GM12878 (cell line): ENCODE results near the gene NLGN1. TPM values are rescaled to one million over a fixed set of nuclear protein-coding genes. Genes with fewer than 3 reads are reported as not detected.

ENCODE experiments used
- ATAC-seq: fragments of 200-7000 bp; cut with Tn5 transposase; 3 replicates; pipeline ENCODE4 v1.9.1; 2020; ENCODE audit warnings: mild to moderate bottlenecking, moderate library complexity
- BruUV-seq: library from RNA; stranded (reverse); fragments of 400-500 nt; replicated peaks from 2 replicates; lab custom pipeline; 2021; lab: Mats Ljungman, UMichigan
- CTCF ChIA-PET: fragments of 300-600 bp; sonication (Branson Sonifier 250); formaldehyde crosslinking; extraction: SDS; loops from one replicate; lab custom pipeline; 2021; ENCODE audit warnings: inconsistent platforms; lab: Yijun Ruan, JAX
- POLR2A ChIA-PET: fragments of 350-600 bp; formaldehyde crosslinking; extraction: SDS; loops from one replicate; lab custom pipeline; 2021; ENCODE audit warnings: inconsistent platforms; lab: Charles Lee
- RAD21 ChIA-PET: fragments of 300-600 bp; sonication (Branson Sonifier 250); formaldehyde crosslinking; loops from one replicate; lab custom pipeline; 2023; ENCODE audit warnings: antibody characterized with exemption; ENCODE audit not compliant: unreplicated experiment; lab: Charles Lee
- SMC1A ChIA-PET: fragments of 300-600 bp; sonication (Branson Sonifier 250); formaldehyde crosslinking; loops from one replicate; lab custom pipeline; 2023; ENCODE audit not compliant: unreplicated experiment, uncharacterized antibody; lab: Charles Lee
- DNase-seq: peaks from one replicate; pipeline ENCODE4 v3.0.0-alpha.2; 2011; ENCODE audit warnings: low read depth, low spot score
- FAIRE-seq: peaks from 3 replicates; lab custom pipeline; 2011; peaks lifted over from hg19 to GRCh38; lab: Jason Lieb, UNC
- H2AFZ ChIP-seq: 2 replicates; pipeline ENCODE4 v1.6.0; 2011; ENCODE audit warnings: low read depth, low read length, control low read depth; ENCODE audit not compliant: control insufficient read depth
- H3K27ac ChIP-seq: 2 replicates; pipeline ENCODE4 v1.5.1; 2011; ENCODE audit warnings: control low read depth; ENCODE audit not compliant: control insufficient read depth, insufficient read depth
- H3K27me3 ChIP-seq, 2 experiments: replicated peaks in 1 of 2; 2 replicates each; pipeline versions ENCODE4 v1.6.0 to v1.6.1; 2011; ENCODE audit warnings: low read length in 1 of 2; ENCODE audit not compliant: control insufficient read depth in 2 of 2, insufficient read depth in 2 of 2
- H3K36me3 ChIP-seq, 2 experiments: 2 replicates each; pipeline ENCODE4 v1.5.1; 2011; ENCODE audit warnings: low read length in 1 of 2; ENCODE audit not compliant: control insufficient read depth in 2 of 2, insufficient read depth in 2 of 2
- H3K4me1 ChIP-seq: 2 replicates; pipeline ENCODE4 v1.6.1; 2011; ENCODE audit warnings: mild to moderate bottlenecking, low read length, moderate library complexity, mixed read lengths; ENCODE audit not compliant: control insufficient read depth, insufficient read depth
- H3K4me2 ChIP-seq: 2 replicates; pipeline ENCODE4 v1.6.0; 2011; ENCODE audit warnings: control low read depth; ENCODE audit not compliant: control insufficient read depth, insufficient read depth
- H3K4me3 ChIP-seq: fragments of 200-600 bp; sonication (generic); 2 replicates; pipeline ENCODE4 v1.5.1; 2016
- H3K79me2 ChIP-seq: 2 replicates; pipeline ENCODE4 v1.6.0; 2011; ENCODE audit warnings: low read length; ENCODE audit not compliant: control insufficient read depth, insufficient read depth
- H3K9ac ChIP-seq: 2 replicates; pipeline ENCODE4 v1.8.0; 2011; ENCODE audit warnings: low read length, control low read depth, mixed read lengths; ENCODE audit not compliant: control insufficient read depth, insufficient read depth
- H3K9me3 ChIP-seq: replicated peaks from 3 replicates; pipeline ENCODE4 v1.5.1; 2011; ENCODE audit warnings: mild to moderate bottlenecking, low read length; ENCODE audit not compliant: control insufficient read depth, insufficient read depth
- H4K20me1 ChIP-seq: 2 replicates; pipeline ENCODE4 v1.6.0; 2011; ENCODE audit not compliant: control insufficient read depth, insufficient read depth
- BCL3 ChIP-seq: IDR thresholded peaks from 2 replicates; pipeline ENCODE4 v1.6.1; 2011; ENCODE audit warnings: borderline replicate concordance, low read depth, mild to moderate bottlenecking, moderate library complexity, low read length; ENCODE audit not compliant: insufficient read depth, poor library complexity, severe bottlenecking
- ESRRA ChIP-seq: IDR thresholded peaks from 2 replicates; pipeline ENCODE4 v1.6.1; 2012; ENCODE audit warnings: mild to moderate bottlenecking, low read length, improper control_type of control experiment
- HDAC2 ChIP-seq: fragments of 200-600 bp; sonication (generic); IDR thresholded peaks from 2 replicates; pipeline ENCODE4 v1.6.1; 2017
- IRF4 ChIP-seq: IDR thresholded peaks from 2 replicates; pipeline ENCODE4 v1.6.1; 2011; ENCODE audit warnings: low read depth, low read length
- PRDM15 ChIP-seq: fragments of 450-650 bp; formaldehyde crosslinking; IDR thresholded peaks from 2 replicates; pipeline ENCODE4 v1.4.0; 2020; ENCODE audit warnings: mild to moderate bottlenecking, moderate library complexity
- SMC3 ChIP-seq: IDR thresholded peaks from 2 replicates; pipeline ENCODE4 v1.6.1; 2011; ENCODE audit warnings: low read length, improper control_type of control experiment, borderline replicate concordance
- WGBS: methylation state at CpG from one replicate; pipeline ENCODE4 v1.1.6; 2016; ENCODE audit warnings: low lambda C conversion rate; ENCODE audit not compliant: insufficient replicate concordance, insufficient coverage; ENCODE audit errors: missing lambda C conversion rate; 5-methylcytosine and 5-hydroxymethylcytosine counted together
- in situ Hi-C: fragments of 300-500 bp; cut with MboI; formaldehyde crosslinking; loops from 9 replicates; pipeline ENCODE4 v1.14.3; 2018; ENCODE audit warnings: mixed read lengths
- intact Hi-C: fragments of 100-400 bp; cut with micrococcal nuclease; formaldehyde crosslinking; loops from one replicate; pipeline ENCODE4 v1.14.2; 2022; ENCODE audit not compliant: unreplicated experiment
- polyA plus RNA-seq, 11 experiments: library from polyadenylated mRNA; depleted of rRNA in 4 of 11; unstranded in 6 of 11; stranded (reverse) in 5 of 11; fragments of >200 nt; fragmentation: Nextera tagmentation in 4 of 11; fragmentation: Illumina TruSeq in 1 of 11; extraction: Ambion mirVana in 4 of 11; extraction: Trizol in 1 of 11; gene quantifications; 1 replicate in 1 of 11; 2 replicates in 10 of 11; pipeline versions ENCODE4 v1.2.1 to v1.2.3, GENCODE V29; 2011 to 2016; ENCODE audit warnings: inconsistent platforms in 2 of 11, missing spikeins in 2 of 11, low read depth in 1 of 11
- total RNA-seq, 4 experiments: library from RNA; depleted of rRNA in 3 of 4; stranded (reverse); fragments of >200 nt in 3 of 4; fragmentation: Illumina TruSeq in 1 of 4; extraction: Trizol in 1 of 4; gene quantifications; 2 replicates each; pipeline versions ENCODE4 v1.2.1 to v1.2.3, GENCODE V29; 2013 to 2021
- TF ChIP-seq, protein P1 (sequence below): fragments of 450-650 bp; IDR thresholded peaks from 2 replicates; pipeline ENCODE4 v1.6.1; 2014; ENCODE audit warnings: mild to moderate bottlenecking
- TF ChIP-seq, protein P2 (sequence below): IDR thresholded peaks from 2 replicates; pipeline ENCODE4 v1.6.1; 2011; ENCODE audit warnings: borderline replicate concordance, low read depth, mild to moderate bottlenecking, moderate library complexity, mixed read lengths, low read length; ENCODE audit not compliant: insufficient read depth; ENCODE audit errors: extremely low read length

Gene NLGN1
- total and polyA plus RNA-seq, 10 of the 15 experiments (the other 5 are each of a cell fraction or from before 2014, with no cell fraction given) = not detected

GRCh38 chr3:173688216-173688842 is 290.8 kb downstream of the NLGN1 start:
- no peak overlapping the region for H3K4me2 ChIP-seq
- no peaks in the 10 kb centered on the region for H3K79me2 ChIP-seq
- H2AFZ ChIP-seq = no peak overlapping the region
- WGBS = 16% methylated on average over 4 of the region's 4 CpGs
- H3K27me3 ChIP-seq = no peaks in the 10 kb centered on the region
- H3K27ac ChIP-seq = no peak overlapping the region
- no peak for DNase-seq
- intact Hi-C loops (no loop called here), in situ Hi-C loops (no loop called here)
- CTCF ChIA-PET = interaction anchor here (0.6 to 1.7 kb wide), 2 partner anchors 8 to 12 kb away, joined by 3 to 4 read pairs; no protein-coding TSS in a partner anchor
- H3K4me1 ChIP-seq = no peaks in the 10 kb centered on the region
- SMC1A ChIA-PET = no interaction called here
- H3K36me3 ChIP-seq = no peaks in the 10 kb centered on the region
- RAD21 ChIA-PET = no interaction called here
- H3K9me3 ChIP-seq = no peaks in the 10 kb centered on the region
- no peak for FAIRE-seq
- ATAC-seq = no peak
- no TSS peak for BruUV-seq
- no peak for TF ChIP-seq ESRRA
- no peak for TF ChIP-seq PRDM15 (CRISPR knock-in tag)
- TF ChIP-seq HDAC2 = no peak
- TF ChIP-seq, protein P1, sequence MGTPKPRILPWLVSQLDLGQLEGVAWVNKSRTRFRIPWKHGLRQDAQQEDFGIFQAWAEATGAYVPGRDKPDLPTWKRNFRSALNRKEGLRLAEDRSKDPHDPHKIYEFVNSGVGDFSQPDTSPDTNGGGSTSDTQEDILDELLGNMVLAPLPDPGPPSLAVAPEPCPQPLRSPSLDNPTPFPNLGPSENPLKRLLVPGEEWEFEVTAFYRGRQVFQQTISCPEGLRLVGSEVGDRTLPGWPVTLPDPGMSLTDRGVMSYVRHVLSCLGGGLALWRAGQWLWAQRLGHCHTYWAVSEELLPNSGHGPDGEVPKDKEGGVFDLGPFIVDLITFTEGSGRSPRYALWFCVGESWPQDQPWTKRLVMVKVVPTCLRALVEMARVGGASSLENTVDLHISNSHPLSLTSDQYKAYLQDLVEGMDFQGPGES = no peak
- TF ChIP-seq IRF4 = no peak
- TF ChIP-seq BCL3 = no peak
- TF ChIP-seq, protein P2, sequence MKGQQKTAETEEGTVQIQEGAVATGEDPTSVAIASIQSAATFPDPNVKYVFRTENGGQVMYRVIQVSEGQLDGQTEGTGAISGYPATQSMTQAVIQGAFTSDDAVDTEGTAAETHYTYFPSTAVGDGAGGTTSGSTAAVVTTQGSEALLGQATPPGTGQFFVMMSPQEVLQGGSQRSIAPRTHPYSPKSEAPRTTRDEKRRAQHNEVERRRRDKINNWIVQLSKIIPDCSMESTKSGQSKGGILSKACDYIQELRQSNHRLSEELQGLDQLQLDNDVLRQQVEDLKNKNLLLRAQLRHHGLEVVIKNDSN = no peak
- no peak for TF ChIP-seq SMC3
- no peak overlapping the region for H3K4me3 ChIP-seq
- no peak overlapping the region for H3K9ac ChIP-seq
- no peaks in the 10 kb centered on the region for H4K20me1 ChIP-seq
- POLR2A ChIA-PET = no interaction called here
